Activated effector memory CD4-positive, alpha-beta T cell treated with anti-CD3 and anti-CD28 coated beads, Interleukin-2, amount 50 U/mL, for 16 hours (primary cell): ENCODE data around the gene STRADB.
"Not testable (repeated sequence)": the region's sequence is repeated elsewhere in the genome, so short reads cannot be mapped to it uniquely, and the experiment has no call there.

ENCODE experiments used
- DNase-seq: peaks from one replicate; pipeline ENCODE4 v3.0.0-alpha.2; 2020

STRADB gene, protein sequence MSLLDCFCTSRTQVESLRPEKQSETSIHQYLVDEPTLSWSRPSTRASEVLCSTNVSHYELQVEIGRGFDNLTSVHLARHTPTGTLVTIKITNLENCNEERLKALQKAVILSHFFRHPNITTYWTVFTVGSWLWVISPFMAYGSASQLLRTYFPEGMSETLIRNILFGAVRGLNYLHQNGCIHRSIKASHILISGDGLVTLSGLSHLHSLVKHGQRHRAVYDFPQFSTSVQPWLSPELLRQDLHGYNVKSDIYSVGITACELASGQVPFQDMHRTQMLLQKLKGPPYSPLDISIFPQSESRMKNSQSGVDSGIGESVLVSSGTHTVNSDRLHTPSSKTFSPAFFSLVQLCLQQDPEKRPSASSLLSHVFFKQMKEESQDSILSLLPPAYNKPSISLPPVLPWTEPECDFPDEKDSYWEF

DNA sequence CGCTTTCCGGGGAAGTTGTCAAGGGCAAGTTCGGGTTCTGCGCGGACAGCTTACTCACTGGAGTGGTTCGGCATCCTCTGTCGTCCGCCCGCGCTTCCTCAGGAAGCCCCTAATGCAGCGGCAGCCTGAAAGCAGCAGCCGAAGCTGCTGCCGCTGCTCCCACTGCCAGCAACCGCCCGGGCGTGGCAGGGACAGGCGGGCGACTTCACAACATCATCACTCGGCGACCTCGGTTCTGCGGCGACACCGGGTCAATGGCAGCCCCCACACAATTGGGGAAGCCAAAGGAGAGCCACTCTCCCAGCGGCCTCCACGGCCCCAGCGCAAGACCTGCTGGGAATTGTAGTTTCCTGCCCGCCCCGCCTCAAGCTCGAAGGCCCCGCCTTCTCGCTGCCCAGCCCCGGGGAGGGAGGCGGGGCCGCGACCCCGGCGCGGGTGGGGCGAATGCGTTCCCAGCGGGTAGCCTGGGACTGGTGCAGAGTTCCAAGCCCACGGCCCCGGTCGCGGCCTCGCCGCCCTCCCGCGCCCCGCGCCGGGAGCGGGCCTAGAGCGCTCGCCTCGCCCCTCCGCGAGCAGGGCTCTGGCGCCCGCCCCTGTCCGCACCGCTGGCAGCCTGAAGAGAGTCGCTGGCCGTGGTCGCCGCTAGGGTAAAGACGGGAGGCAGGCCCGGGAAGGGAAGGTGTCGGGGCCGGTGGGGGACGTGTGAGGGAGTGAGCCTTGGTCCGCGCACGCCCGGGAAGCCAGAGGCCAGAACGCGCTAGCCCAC is at the start of gene STRADB, which contains the start of gene TRAK2:
Gene STRADB, plus strand, starts transcription at position 449 of the 766 bp plus-strand sequence. CDS start 3,101 bp downstream, outside the sequence.
Gene TRAK2, minus strand, starts transcription at position 167 of the 766 bp plus-strand sequence. CDS start 30,951 bp downstream, outside the sequence.
- DNase-seq: peak; percentile 99

DNA sequence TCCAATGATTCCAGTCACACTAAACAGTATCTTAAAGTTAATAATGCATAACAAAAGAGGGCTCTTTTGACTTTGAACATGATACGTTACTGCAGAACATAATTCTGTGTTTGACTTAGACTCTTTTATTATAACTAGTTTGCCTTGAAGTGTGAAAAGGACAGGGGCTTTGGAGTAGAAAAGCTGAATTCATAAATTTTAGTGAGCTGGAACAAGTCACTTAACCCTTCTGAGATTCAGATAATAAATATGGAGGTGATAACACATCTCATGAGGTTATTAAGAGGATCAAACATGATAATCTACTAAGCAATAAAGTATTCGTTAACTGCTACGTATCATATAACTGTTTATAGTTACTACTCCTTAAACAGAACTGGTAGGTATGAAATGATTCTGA is 49.7 kb upstream of the STRADB start:
- DNase-seq: no peak

DNA sequence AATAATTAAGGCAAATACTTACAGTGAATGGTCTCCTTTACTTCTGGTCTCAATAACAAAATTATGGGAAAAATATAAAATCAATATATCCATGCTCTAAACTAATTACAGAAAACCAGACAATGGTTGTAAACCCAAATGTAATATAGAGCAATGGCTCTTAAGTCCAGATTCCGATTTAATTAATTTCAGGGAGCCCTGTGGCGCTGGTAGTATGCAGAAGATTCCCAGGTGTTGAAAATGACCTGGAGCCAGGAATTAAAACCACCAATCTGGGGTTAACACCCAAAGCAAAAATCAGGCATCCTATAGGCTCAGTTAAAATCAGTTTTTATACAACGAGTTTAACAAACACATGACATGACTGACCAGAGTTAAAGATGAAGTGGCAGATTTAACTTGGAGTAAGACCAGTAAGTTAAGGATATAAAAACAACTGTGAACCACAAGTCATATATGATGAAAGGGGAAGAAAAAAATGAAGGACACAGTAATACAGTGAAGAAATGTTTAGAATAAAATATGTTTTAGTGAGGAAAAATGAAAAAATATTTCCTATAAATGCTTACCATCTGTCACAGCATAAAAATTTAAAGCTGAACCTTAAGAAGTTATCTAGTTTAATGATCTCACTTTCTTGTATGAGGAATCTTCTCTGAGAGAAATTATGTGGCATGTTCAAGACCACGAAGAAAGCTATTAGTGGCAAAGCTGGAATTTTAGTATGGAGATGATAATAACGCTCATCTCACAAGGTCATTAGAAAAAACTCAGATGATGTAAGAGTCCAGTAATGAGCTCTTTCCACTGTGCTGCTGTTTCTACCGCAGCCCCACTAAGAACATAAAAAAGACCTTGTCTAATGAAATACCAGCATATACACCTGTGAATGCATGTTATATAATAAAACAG is 48.6 kb upstream of the STRADB start:
- DNase-seq: no peak

DNA sequence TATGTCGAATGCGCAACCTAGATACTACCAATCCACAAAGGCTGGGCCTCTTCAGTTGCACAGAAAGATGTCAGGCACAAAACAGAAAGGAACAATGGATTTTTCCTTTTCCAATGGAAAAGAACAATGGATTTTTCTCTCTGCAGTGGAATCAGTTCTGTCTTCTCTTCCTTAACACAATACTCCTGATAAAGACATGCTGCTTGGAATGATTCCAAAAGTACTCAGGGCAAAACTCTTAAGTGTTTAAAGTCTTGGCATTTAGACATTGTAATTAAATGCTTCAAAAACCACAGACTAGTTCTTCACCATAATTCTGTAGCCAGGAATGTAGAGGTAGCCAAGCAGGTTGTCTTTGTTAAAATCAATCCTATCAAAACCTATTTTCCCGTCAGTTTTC is 47.7 kb upstream of the STRADB start:
- DNase-seq: no peak

DNA sequence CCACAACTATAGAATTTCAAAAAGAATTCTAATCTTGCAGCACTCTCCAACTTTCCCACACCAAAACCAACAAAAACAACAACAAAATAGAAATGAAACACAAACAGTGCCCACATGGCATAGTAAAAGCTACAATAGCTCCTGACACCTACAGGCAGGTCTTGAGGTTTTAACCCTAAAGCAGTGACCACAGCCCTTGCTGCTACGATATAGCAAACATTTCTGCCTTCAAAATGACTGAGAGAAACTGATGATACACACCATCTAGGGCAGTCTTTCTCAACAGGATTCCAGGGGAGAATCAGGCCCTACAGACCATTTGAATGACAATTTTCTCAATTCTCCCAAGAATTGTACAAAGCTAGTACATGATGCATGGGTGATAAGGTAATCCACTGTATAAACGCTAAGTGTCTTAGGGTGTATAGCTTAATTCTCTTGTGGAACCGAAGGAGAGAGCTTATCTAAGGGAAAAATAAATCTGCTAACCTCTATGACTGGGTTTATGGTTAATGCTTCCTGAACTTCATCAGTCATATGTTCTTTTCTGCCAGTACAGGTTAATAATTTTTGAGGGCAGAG is 46.8 kb upstream of the STRADB start:
- no peak for DNase-seq

DNA sequence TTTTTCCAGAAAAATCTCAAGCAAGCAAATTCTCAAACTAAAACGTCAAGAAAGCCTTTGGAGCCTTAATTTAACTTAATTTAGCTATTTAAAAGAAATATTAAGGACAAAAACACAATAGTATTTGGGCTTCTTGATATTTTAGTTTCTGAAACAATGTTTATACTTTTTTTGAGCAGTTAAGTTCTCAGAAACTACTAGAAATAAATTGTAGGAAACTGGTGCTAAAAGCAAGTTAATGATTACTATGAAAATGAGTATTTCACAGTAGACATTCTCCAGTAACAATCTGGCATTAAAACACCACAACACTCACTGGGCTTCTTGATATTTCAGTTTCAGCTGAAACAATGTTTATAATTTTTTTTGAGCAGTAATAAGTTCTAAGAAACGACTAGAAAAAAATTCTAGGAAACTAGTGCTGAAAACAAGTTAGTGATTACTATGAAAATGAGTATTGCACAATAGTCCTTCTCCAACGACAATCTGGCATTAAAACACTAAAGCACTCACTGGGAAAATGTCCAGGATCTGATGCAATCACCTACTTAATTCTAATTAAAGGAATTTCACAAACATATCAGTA is 45.4 kb upstream of the STRADB start:
- no peak for DNase-seq

DNA sequence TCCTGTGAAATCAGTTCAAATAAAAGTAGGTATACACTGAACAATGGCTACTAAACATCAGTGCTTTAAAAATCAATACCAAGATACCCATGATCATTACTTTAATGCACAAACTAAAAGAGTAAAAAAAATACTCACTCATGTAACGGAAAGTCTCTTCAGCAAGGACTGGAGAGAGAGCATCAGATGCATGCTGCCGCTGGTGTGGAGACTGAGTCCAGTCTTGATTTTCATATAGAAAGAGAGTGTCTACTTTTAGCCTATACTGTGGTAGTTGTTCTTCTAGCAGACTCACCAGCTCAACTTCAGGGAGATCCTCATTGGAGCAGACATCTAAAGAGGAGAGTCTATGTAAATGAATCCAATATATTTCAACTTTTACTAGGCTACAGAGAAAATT is 44.3 kb upstream of the STRADB start:
- DNase-seq: no peak

DNA sequence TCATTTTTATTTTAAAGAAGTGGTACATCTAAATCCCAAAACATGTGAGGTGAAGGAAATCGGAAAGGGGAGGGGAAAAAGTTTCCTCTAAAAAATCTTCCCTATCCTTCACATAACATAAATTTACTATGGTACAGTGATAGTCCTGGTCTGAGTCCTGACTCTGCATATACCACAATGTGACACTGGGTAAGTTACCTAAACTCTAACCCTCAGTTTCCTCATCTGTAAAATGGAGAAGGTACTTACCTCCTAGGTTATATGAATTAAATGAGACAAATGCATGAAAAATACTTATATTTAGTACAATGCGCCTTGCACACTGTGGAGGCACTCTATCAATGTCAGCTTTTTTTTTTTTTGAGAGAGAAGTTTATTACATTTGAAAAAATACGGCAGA is 42.6 kb upstream of the STRADB start:
- DNase-seq: no peak

DNA sequence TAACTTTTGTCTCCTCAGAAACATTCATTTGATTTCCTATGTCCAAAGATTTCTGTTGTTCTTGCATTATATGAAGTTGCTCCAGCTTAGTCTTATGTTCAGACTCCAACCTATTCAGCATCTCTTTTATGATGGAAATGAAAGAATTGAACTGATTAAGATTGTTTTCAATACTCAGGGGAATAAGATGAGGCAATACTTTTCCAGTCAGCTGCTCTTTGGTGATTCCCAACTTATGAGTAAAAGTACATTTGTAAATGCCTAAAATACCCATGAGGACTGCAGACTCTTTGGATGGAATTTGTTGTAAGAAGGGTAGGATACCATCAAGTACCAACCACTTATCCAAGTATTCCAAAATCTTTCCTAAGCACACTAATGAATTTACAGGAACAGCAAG is 40.1 kb upstream of the STRADB start:
- no peak for DNase-seq

DNA sequence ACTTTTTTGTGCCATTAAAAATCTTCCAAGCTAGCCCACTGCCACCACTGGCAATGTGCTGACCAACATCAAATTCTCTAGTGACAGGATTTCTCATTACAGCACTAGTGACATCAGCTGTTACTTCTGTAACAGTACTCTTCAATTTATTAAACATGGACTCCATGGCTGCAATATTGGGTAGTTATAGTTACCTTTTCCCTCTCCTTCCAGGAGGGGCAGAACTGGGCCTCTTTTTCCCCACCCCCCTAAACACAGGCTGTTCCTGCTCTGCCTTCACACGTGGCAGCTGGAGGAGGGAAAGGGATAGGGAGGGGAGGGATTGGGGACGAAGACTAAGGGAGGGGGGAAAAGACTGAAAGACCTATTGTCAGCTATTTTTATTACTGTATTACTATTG is 38.4 kb upstream of the STRADB start:
- no peak for DNase-seq

DNA sequence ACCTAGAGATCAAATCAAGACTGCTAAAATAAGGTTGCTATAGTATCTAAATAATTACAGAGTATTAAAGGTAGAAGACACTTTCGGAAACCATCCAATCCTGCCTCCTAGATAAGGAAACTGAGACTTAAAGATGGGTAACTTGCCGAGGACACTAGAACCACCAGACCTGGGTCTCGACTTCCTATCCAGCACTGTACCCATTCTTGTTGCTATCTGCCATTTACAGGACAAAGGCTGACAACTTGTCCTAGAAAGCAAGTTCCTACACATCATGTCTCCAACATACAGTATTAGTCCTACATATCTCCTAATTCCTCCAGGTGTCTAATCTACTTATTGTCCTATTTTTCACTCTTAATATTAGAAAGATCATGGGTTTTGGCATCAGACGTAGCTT is 38.0 kb upstream of the STRADB start:
- DNase-seq: no peak

DNA sequence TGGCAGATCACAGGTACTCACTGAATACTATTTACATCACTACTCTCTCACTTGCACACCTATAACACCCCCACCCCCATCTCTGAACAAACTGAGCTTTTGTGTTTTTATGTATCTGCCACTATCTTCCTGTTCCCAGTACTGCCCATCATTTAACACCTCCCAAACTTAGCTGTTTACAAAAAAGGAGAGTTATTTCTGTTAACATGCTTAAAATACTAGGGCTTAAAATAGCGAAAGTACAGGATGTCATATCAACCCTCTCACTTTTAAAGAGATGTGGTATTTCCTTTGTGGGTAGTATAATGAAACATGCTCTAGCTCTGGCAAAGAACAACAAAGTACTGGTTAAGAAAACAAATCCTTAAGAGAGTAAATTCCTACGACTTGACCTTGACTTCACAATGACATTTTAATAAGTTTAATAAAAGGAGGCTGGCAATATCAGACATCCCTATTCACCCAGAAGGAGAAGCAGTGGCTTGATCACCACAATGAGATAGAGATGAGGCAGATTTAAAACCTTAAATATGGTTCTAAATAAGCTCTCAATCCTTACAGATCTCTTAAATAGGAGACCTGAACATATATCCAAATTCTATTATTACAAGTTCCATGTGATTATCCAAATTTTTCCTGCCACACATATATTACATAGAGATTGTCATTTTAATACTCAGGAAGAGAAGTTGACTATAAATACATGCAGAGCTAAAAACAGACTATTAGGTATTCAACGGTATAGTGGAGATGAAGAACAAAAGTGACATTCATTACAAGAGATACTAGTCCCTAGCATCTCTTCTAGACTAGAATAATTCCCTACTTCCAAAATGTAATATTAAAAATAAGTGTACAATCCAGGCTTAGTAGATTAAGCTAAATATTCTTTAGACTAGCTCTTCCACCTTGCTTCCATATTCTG is 37.2 kb upstream of the STRADB start:
- no peak for DNase-seq

DNA sequence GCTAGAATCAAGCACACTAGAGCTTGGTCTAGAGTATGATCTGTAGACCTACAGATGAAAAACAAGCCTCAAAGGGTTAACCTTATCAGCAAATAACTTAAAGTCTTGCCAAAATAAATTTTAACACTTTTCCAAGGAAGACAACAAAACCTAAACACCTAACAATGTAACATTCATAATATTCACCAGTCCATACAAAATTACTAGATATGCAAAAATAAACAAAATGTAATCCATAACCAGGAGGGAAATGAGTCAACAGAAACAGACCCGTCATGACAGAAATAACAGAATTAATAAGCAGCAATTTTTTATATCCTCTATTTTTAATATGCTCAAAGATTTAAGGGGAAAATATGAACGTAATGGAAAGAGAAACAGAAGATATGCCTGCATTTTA is 36.4 kb upstream of the STRADB start:
- no peak for DNase-seq

DNA sequence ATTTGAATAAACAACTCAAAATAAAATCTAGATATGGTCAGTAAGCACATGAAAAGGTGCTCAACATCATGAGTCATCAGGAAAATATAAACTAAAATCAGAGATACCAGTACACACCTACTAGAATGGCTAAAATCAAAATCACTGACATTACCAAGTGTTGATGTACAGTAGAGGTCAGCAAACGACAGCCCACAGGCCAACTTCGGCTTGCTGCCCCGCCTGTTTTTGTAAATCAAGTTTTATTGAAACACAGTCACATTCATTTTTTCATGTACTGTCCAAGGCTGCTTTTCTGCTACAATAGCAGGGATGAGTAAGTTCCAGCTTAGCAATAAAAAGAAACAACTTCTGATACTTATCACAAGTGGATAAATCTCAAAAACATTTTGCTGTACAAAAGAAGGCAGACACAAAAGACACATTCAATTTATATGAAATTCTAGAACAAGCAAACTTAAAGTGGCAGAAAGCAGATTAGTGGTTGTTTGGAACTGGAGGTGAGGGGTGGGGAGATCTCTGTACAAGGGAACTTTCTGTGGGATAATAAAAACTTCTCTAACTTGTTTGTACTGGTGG is 32.4 kb upstream of the STRADB start:
- DNase-seq: no peak

DNA sequence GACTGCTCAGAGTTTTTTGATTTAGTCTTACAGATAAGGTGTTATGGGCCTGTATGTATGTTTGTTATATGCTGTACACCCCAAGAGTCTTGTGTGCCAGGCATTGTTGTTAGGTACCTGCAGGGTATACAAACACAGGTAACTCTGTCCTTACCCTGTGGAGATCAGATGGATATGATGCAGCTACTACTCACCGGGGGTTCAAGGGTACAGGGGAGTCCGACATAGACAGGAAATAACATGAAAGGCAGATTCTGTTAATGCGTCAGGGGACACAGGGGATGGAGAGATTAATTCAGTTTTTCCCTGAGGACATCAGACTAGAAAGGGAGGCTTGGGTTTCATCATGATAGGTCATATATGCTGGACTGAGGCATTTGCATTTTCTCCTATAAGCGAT is 31.6 kb upstream of the STRADB start:
- no peak for DNase-seq

DNA sequence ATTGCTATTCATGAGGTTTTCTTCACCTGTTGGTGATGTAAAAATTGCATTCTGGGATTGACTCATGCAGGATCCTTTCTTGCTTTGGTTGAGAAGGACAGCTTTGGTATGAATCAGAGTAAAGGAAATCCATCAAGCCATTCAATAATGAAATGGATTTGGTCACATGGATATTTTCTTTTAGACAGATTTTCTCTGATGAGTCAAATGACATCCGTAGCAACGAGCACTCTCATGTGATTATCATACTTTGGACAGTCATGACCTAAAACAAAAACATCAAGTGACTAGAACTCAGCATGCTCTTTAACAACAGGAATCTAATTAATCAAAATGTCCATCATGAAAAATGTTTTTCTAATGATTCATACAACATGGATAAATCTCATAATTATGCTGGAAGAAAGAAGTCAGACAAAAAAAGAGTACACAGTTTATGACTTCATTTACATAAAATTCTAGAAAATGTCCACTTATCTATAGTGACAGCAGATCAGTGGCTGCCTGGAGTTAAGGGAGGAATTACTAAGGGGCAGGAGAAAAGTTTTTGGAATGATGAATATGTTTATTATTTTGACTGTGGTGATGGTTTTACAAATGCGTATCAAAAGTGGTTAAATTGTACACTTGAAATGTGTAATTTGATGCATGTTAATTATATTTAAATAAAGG is 31.0 kb upstream of the STRADB start:
- no peak for DNase-seq

DNA sequence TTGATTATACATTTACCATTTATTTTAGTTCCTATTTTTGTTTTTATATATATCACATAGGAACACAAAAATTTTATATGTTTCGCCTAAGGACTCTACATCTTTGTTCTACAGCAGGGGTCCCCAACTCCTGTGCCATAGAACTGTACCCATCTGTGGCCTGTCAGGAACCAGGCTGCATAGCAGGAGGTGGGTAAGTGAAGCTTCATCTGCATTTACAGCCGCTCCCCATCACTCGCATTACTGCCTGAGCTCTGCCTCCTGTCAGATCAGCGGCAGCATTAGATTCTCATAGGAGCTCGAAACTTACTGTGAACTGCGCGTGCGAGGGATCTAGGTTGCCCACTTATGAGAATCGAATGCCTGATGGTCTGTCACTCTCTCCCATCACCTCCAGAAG is 25.6 kb upstream of the STRADB start:
- DNase-seq: no peak

DNA sequence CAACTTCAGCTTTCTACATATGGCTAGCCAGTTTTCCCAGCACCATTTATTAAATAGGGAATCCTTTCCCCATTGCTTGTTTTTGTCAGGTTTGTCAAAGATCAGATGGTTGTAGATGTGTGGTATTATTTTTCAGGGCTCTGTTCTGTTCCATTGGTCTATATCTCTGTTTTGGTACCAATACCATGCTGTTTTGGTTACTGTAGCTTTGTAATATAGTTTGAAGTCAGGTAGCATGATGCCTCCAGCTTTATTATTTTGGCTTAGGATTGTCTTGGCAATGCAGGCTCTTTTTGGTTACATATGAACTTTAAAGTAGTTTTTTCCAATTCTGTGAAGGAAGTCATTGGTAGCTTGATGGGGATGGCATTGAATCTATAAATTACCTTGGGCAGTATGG is 23.2 kb upstream of the STRADB start:
- DNase-seq: not testable (repeated sequence)

DNA sequence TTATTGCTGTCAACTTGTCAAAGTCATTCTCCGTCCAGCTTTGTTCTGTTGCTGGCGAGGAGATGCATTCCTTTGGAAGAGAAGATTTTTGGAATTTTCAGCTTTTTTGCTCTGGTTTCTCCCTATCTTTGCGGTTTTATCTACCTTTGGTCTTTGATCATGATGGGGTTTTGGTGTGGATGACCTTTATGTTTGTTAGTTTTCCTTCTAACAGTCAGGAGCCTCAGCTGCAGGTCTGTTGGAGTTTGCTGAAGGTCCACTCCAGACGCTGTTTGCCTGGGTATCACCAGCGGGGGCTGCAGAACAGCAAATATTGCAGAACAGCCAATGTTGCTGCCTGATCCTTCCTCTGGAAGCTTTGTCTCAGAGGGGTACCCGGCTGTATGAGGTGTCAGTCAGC is 21.7 kb upstream of the STRADB start:
- not testable (repeated sequence) for DNase-seq

DNA sequence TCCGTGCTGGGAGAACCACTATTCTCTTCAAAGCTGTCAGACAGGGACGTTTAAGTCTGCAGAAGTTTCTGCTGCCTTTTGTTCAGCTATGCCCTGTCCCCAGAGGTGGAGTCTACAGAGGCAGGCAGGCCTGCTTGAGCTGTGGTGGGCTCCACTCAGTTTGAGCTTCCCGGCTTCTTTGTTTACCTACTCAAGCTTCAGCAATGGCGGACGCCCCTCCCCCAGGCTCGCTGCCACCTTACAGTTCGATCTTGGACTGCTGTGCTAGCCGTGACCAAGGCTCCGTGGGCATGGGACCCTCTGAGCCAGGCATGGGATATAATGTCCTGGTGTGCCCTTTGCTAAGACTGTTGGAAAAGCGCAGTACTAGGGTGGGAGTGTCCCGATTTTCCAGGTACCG is 21.2 kb upstream of the STRADB start:
- not testable (repeated sequence) for DNase-seq
